ENCODE data around the gene PEX1.
A peak's percentile ranks its signal among the peaks of the same experiment; 100 is the strongest.

PEX1 gene

DNA sequence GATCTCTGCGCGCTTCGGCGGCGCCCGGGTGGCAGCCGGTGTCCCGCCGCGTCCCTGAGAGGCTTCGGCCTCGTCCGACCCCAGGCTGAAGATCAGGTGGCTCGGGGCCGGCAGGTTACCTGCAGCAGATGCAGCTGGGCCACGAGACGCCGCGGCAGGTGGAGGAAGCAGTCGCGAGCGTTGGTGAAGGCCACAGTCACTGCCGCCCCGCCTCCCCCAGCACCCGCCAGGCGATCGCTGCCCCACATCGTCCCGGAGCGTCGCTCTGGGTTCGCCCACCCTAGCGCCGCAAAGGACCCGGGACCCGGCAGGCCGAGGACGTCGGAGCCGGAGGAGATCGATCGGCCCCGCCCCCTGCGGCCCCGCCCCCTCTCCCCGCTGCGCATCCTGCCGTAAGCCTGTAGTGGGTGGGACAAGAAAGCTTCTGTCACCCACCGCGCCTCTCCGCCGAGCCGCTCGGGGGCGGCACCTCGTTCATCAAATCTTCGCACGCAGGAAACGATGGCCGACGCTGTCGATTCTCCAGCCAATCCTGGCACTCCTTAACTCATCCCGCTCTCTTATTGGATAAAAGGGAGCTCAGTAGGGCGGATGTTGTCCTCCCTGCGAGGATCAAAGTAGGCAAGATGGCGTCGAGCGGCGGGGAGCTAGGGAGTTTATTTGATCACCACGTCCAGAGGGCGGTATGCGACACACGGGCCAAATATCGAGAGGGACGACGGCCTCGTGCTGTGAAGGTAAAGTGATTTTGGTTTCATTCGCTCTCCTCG is at the start of gene PEX1, which contains the start of gene RBM48:
Gene PEX1 (minus strand): TSS at position 333 of the 770 bp plus-strand sequence. CDS start 85 bp downstream, at position 248.
Gene RBM48 (plus strand): TSS at position 608 of the 770 bp plus-strand sequence. CDS start 19 bp downstream, at position 627.
- no peaks in the 10 kb centered on the region for H3K9me3 ChIP-seq (replicated peaks in 1 of 11)
- H3K27me3 ChIP-seq, result no peaks in the 10 kb centered on the region
- no peak for TF ChIP-seq Cebpa-rat (IDR thresholded peaks at IDR 0.05)
- H3K4me1 ChIP-seq, result peaks cover 16 to 29% (median 20%) of the 10 kb centered on the region in 10 experiments
- H3K4me3 ChIP-seq, result peak within 1 kb of the TSS; percentile 87 to 99 (median 96)
- 0 out of 22 replicates have a peak, but pooled peaks cover 0 to 5% (median 0%) of the 10 kb centered on the region in 11 experiments for H4K20me1 ChIP-seq
- H3K36me3 ChIP-seq, result peaks cover 30 to 39% (median 38%) of the 10 kb centered on the region in 11 experiments
- peak within 1 kb of the TSS; percentile 86 to 93 (median 90) for H3K9ac ChIP-seq
- peak within 1 kb of the TSS; percentile 82 to 93 (median 90) for H3K27ac ChIP-seq
- peak within 1 kb of the TSS; percentile 73 to 94 (median 87) for H3K4me2 ChIP-seq

DNA sequence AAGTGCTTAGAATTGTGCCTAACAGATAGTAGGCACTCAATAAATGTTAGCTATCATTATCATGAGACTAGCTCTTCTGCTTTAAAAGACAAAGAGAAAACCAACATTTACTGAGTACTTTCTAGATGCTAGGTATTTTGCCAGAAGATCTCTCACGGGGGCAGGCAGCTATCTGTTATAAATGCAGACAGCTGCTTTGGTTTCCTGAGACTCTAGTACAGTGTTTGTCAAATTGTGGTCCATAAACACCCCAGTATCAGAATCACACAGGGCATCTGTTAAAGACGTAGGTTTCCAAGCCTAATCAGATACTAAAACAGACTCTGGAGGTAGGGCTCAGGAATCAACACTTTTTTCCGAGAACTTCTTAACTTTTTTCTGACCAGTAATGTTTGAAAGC is 48.0 kb upstream of the PEX1 start:
- H3K27ac ChIP-seq, result no peak overlapping the region
- H3K4me1 ChIP-seq, result no peaks in the 10 kb centered on the region
- H3K27me3 ChIP-seq, result no peaks in the 10 kb centered on the region
- peaks cover 86 to 100% (median 96%) of the 10 kb centered on the region in 11 experiments for H3K36me3 ChIP-seq
- no peaks in the 10 kb centered on the region for H3K9me3 ChIP-seq (replicated peaks in 1 of 11)
- no peak overlapping the region for H3K9ac ChIP-seq
- H3K4me2 ChIP-seq, result no peak overlapping the region
- peaks cover 12 to 41% (median 28%) of the 10 kb centered on the region in 11 experiments; a peak in 19 of 22 replicates for H4K20me1 ChIP-seq
- no peak for TF ChIP-seq Cebpa-rat (IDR thresholded peaks at IDR 0.05)
- no peak overlapping the region for H3K4me3 ChIP-seq

DNA sequence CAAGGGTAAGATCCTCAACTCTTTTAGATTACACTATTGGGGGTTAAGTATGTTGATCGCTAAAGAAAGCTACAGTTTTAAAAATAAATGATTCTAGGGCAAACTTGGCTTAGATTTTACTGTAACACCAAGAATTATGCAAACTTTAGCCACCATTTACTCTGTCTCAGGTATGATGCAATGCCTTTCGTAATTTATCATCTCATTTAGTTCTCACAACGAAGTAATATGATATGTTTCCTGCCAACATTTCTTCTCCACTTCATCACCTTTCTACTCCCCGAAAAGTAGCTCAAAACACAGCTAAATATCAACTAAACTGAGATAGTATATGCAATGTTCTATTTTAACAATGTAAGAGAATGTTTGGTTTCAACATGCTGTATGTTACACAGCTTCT is 40.8 kb upstream of the PEX1 start:
- Histone ChIP-seq H3K4me1 (no peaks in the 10 kb centered on the region), H3K36me3 (peaks cover 85 to 100% (median 90%) of the 10 kb centered on the region in 11 experiments), H3K4me3 (no peak overlapping the region), H3K27ac (no peak overlapping the region), H3K4me2 (no peak overlapping the region), H3K9me3 (replicated peaks in 1 of 11) (no peaks in the 10 kb centered on the region), H4K20me1 (peaks cover 0 to 24% (median 7%) of the 10 kb centered on the region in 11 experiments; a peak in 7 of 22 replicates), H3K9ac (no peak overlapping the region), H3K27me3 (no peaks in the 10 kb centered on the region)
- TF ChIP-seq Cebpa-rat (IDR thresholded peaks at IDR 0.05), result 0 out of 22 replicates have a peak, but pooled peaks of 1 of the 11 experiments have one; percentile 6

DNA sequence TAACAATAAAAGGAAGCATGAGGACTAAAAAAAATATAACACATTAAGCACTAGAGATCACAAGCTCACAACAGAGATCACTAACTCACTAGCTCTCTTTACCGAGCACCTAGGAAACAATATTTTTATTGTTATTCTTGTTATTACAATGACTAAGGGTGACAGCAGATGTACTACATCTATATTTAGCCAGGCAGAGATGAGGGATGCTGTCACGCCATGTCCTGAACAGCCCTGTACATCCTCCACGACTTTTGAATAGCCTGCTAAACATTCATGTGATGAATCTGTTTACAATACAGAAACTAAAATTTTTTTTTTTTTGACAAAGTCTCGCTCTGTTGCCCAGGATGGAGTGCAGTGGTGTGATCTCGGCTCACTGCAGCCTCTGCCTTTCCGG is 39.1 kb upstream of the PEX1 start:
- Histone ChIP-seq H3K4me1 (no peaks in the 10 kb centered on the region), H3K36me3 (peaks cover 88 to 100% (median 93%) of the 10 kb centered on the region in 11 experiments), H3K4me2 (no peak overlapping the region), H3K9me3 (replicated peaks in 1 of 11) (no peaks in the 10 kb centered on the region), H3K27me3 (no peaks in the 10 kb centered on the region), H4K20me1 (peaks cover 0 to 31% (median 5%) of the 10 kb centered on the region in 11 experiments; a peak in 7 of 22 replicates), H3K4me3 (no peak overlapping the region), H3K9ac (no peak overlapping the region), H3K27ac (no peak overlapping the region)
- TF ChIP-seq Cebpa-rat (IDR thresholded peaks at IDR 0.05), result no peak

DNA sequence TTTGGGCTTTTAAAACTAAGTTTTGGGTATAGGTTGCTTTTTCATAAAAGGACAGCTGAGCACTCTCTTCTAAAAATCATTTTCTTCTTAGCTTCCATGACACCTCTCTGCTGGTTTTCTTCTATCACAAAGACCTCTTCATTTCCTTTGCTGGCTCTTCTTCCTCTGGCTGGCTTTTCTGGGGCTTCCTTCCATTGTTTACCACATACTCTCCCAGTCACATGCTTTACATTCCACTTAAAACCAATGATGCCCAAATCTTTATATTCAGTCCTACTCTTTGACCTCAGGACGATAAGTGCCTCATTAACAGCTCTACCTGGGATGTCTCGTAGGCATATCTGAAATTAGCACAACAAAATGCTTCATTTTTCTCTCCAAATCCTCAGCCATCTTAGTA is 35.0 kb upstream of the PEX1 start:
- Histone ChIP-seq H3K9me3 (replicated peaks in 1 of 11) (no peaks in the 10 kb centered on the region), H3K4me1 (no peaks in the 10 kb centered on the region), H3K4me3 (no peak overlapping the region), H3K36me3 (peaks cover 84 to 91% (median 88%) of the 10 kb centered on the region in 11 experiments), H3K27ac (no peak overlapping the region), H3K27me3 (no peaks in the 10 kb centered on the region), H4K20me1 (peaks cover 0 to 25% (median 0%) of the 10 kb centered on the region in 11 experiments; a peak in 6 of 22 replicates), H3K9ac (no peak overlapping the region), H3K4me2 (no peak overlapping the region)
- TF ChIP-seq Cebpa-rat (IDR thresholded peaks at IDR 0.05), result no peak

DNA sequence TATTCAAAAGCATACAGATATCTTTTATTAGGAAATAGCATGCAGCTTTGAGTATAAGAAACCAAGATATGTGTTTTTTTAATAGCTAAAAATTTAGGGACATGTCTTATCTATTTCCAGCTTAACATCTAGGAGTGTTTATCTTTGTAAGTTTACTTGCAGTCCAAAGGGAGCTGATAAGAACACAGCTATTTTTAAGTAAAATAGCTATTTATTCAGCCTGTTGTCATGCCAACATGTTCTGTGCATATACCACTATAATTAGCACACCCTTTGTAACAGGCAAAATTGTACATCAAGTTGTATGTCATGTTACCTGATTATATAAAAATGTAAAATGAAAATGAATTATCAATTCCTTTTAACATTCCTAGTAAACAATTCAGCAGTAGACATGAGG is 32.3 kb upstream of the PEX1 start:
- Histone ChIP-seq H4K20me1 (peaks cover 0 to 7% (median 0%) of the 10 kb centered on the region in 11 experiments; a peak in 1 of 22 replicates), H3K36me3 (peaks cover 65 to 80% (median 73%) of the 10 kb centered on the region in 11 experiments), H3K27me3 (no peaks in the 10 kb centered on the region), H3K9ac (no peak overlapping the region), H3K4me1 (no peaks in the 10 kb centered on the region), H3K4me3 (no peak overlapping the region), H3K27ac (no peak overlapping the region), H3K4me2 (no peak overlapping the region), H3K9me3 (replicated peaks in 1 of 11) (no peaks in the 10 kb centered on the region)
- no peak for TF ChIP-seq Cebpa-rat (IDR thresholded peaks at IDR 0.05)

DNA sequence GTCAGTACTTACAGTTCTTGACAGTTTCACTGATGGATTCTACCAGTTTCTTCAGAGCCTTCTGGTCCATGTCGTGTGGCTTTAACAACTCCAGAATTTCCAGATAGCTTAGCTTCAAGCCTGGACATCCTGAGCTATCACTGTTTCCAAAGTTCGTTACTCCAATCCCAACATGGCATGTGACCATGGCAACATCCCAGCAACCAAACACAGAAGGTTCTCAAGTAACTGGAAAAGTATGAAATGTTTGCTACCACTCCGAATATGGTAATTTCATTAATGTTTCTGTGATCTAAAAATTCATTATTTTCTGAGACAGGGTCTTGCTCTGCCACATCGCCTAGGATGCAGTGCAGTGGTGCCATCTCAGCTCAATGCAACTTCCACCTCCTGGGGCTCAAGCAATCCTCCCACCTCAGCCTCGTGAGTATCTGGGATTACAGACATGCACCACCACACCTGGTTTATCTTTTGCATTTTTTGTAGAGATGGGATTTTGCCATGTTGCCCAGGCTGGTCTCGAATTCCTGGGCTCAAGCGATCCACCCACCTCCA is 29.6 kb upstream of the PEX1 start:
- H3K4me3 ChIP-seq, result no peak overlapping the region
- H3K27ac ChIP-seq, result no peak overlapping the region
- no peak overlapping the region for H3K9ac ChIP-seq
- H3K4me1 ChIP-seq, result no peaks in the 10 kb centered on the region
- H3K36me3 ChIP-seq, result peaks cover 43 to 53% (median 46%) of the 10 kb centered on the region in 11 experiments
- no peaks in the 10 kb centered on the region for H3K9me3 ChIP-seq (replicated peaks in 1 of 11)
- H4K20me1 ChIP-seq, result no peaks in the 10 kb centered on the region; a peak in 1 of 22 replicates
- no peaks in the 10 kb centered on the region for H3K27me3 ChIP-seq
- H3K4me2 ChIP-seq, result no peak overlapping the region
- no peak for TF ChIP-seq Cebpa-rat (IDR thresholded peaks at IDR 0.05)

DNA sequence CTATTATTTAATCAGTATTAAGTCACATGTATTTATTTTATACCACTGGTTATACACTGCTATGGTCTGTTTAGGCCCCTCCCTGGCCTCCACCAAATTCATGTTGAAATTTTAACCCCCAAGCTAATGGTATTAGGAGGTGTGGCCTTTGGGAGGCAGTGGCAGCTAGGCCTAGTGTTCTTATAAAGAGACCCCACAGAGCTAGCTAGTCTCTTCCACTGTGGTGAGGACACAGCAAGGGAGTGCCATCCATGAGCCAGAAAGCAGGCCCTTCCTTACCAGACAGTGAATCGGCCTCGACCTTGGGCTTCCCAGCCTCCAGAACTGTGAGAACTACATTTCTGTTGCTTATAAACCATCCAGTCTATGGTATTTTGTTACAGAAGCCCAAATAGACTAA is 28.9 kb upstream of the PEX1 start:
- no peaks in the 10 kb centered on the region; a peak in 1 of 22 replicates for H4K20me1 ChIP-seq
- TF ChIP-seq Cebpa-rat (IDR thresholded peaks at IDR 0.05), result no peak
- H3K9me3 ChIP-seq (replicated peaks in 1 of 11), result no peaks in the 10 kb centered on the region
- H3K27me3 ChIP-seq, result no peaks in the 10 kb centered on the region
- no peaks in the 10 kb centered on the region for H3K4me1 ChIP-seq
- H3K4me3 ChIP-seq, result no peak overlapping the region
- H3K27ac ChIP-seq, result no peak overlapping the region
- H3K36me3 ChIP-seq, result peaks cover 36 to 47% (median 40%) of the 10 kb centered on the region in 11 experiments
- H3K4me2 ChIP-seq, result no peak overlapping the region
- no peak overlapping the region for H3K9ac ChIP-seq

DNA sequence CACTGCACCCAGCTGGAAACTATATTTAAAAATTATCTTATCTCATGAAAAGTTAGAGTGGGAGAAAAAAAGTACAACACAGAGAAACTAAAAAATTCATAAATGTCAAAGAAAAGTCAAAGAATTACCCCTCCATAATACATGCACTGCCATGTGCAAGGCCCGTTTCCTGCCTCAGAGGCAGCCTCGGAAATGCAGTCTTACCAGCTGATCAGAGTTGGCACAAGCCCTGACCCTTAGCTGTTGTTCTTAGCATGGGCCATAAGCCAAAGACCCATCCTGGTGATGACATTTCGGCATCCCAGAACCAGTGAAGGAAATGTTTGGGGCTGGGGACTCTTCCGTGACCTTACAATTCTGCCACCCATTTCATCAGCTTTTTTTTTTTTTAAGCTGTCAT is 21.9 kb upstream of the PEX1 start:
- no peaks in the 10 kb centered on the region for H3K4me1 ChIP-seq
- H3K27ac ChIP-seq, result no peak overlapping the region
- TF ChIP-seq Cebpa-rat (IDR thresholded peaks at IDR 0.05), result no peak
- H3K4me2 ChIP-seq, result no peak overlapping the region
- no peak overlapping the region for H3K4me3 ChIP-seq
- no peaks in the 10 kb centered on the region for H3K27me3 ChIP-seq
- peaks cover under 1 to 13% (median 6%) of the 10 kb centered on the region in 11 experiments; a peak in 15 of 22 replicates for H3K9me3 ChIP-seq (replicated peaks in 1 of 11)
- no peaks in the 10 kb centered on the region for H4K20me1 ChIP-seq
- H3K36me3 ChIP-seq, result no peaks in the 10 kb centered on the region
- H3K9ac ChIP-seq, result no peak overlapping the region

Data from BLaER1 treated with 17β-estradiol and CSF1 and Interleukin-3, amounts not matched to agents 10 nM and 100 nM (cell line).